Endodermal cell (in vitro differentiated cells): ENCODE measurements around the gene FLT3. TPM values are rescaled to one million over a fixed set of nuclear protein-coding genes. Genes with fewer than 3 reads are reported as not detected.

ENCODE experiments used
- DNase-seq: peaks from one replicate; pipeline ENCODE4 v3.0.0-alpha.2; 2017
- H3K27ac ChIP-seq: 2 replicates; pipeline ENCODE4 v1.5.1; 2013; ENCODE audit warnings: mild to moderate bottlenecking, low read depth, low read length, moderate library complexity
- H3K27me3 ChIP-seq: 2 replicates; pipeline ENCODE4 v1.6.1; 2013; ENCODE audit warnings: mild to moderate bottlenecking, low read length, moderate library complexity; ENCODE audit not compliant: insufficient read depth, control insufficient read depth, poor library complexity, severe bottlenecking
- H3K36me3 ChIP-seq: 2 replicates; pipeline ENCODE4 v1.7.0; 2013; ENCODE audit warnings: mild to moderate bottlenecking, low read length, moderate library complexity; ENCODE audit not compliant: control insufficient read depth, insufficient read depth
- H3K4me1 ChIP-seq: one replicate; pipeline ENCODE4 v1.7.0; 2013; ENCODE audit warnings: low read length; ENCODE audit not compliant: control insufficient read depth, insufficient read depth
- H3K4me3 ChIP-seq: 2 replicates; pipeline ENCODE4 v1.5.1; 2013; ENCODE audit warnings: mild to moderate bottlenecking, low read length, moderate library complexity
- H3K9ac ChIP-seq: 2 replicates; pipeline ENCODE4 v1.6.1; 2013; ENCODE audit warnings: mild to moderate bottlenecking, low read length, moderate library complexity; ENCODE audit not compliant: poor library complexity, severe bottlenecking; ENCODE audit errors: extremely low read depth
- H3K9me3 ChIP-seq: 2 replicates; pipeline ENCODE4 v1.6.1; 2013; ENCODE audit warnings: mild to moderate bottlenecking, low read length, moderate library complexity; ENCODE audit not compliant: control insufficient read depth
- H3K27ac Mint-ChIP-seq: 2 replicates; pipeline ENCODE4 v1.8.0; 2020; ENCODE audit warnings: mixed read lengths
- H3K27me3 Mint-ChIP-seq: 2 replicates; pipeline ENCODE4 v1.8.0; 2021; ENCODE audit warnings: mild to moderate bottlenecking, mixed read lengths; ENCODE audit not compliant: insufficient read depth
- H3K36me3 Mint-ChIP-seq: 2 replicates; pipeline ENCODE4 v1.8.0; 2020; ENCODE audit warnings: low read depth, mixed read lengths
- H3K4me1 Mint-ChIP-seq: 2 replicates; pipeline ENCODE4 v1.8.0; 2020; ENCODE audit warnings: mixed read lengths
- H3K4me3 Mint-ChIP-seq: 2 replicates; pipeline ENCODE4 v1.8.0; 2020; ENCODE audit warnings: mild to moderate bottlenecking, moderate library complexity, mixed read lengths
- H3K9me3 Mint-ChIP-seq: 2 replicates; pipeline ENCODE4 v1.8.0; 2020; ENCODE audit warnings: mild to moderate bottlenecking, mixed read lengths
- WGBS, 2 experiments: methylation state at CpG; one replicate each; pipeline versions ENCODE4 v1.1.5 to v1.1.7; 2013; ENCODE audit warnings: missing lambda C conversion rate in 2 of 2, mixed read lengths in 1 of 2; ENCODE audit not compliant: insufficient coverage in 1 of 2, insufficient read length in 1 of 2; 5-methylcytosine and 5-hydroxymethylcytosine counted together
- total RNA-seq, 2 donors: library from RNA; stranded (reverse); fragmentation: NEBNext Ultra II Directional in 1 of 2; extraction: Animal tissue kit (Norgen Biotek cat#: 25700) in 1 of 2; gene quantifications; 2 replicates in 1 of 2; 3 replicates in 1 of 2; pipeline ENCODE4 v1.2.1, GENCODE V29; 2021
- TF ChIP-seq, protein P1 (sequence below): fragments of 200-600 bp; sonication (generic); conservative IDR thresholded peaks from 2 replicates; pipeline ENCODE4 v1.5.0; 2021; ENCODE audit warnings: antibody characterized with exemption, mild to moderate bottlenecking

The FLT3 gene
- total RNA-seq, 2 donors from 2014 or later, result 0.09 to 0.13 TPM

- H3K9me3 Mint-ChIP-seq, result no peaks in the 10 kb centered on the region
- peak overlapping the region; percentile 30 for H3K4me3 Mint-ChIP-seq
- Histone ChIP-seq H3K27ac (no peak overlapping the region), H3K4me1 (peaks cover 9% of the 10 kb centered on the region), H3K9ac (no peak overlapping the region), H3K9me3 (peaks cover under 1% of the 10 kb centered on the region), H3K27me3 (peaks cover 100% of the 10 kb centered on the region), H3K4me3 (no peak overlapping the region), H3K36me3 (no peaks in the 10 kb centered on the region)
- peak; percentile 95 for DNase-seq
- H3K27ac Mint-ChIP-seq, result no peak overlapping the region
- peaks cover 26% of the 10 kb centered on the region for H3K4me1 Mint-ChIP-seq
- H3K27me3 Mint-ChIP-seq, result peaks cover 97% of the 10 kb centered on the region
- 1 to 3% methylated on average over 15 to 73 of the region's 73 CpGs for WGBS, 2 experiments
- no peaks in the 10 kb centered on the region for H3K36me3 Mint-ChIP-seq
- TF ChIP-seq, protein P1, sequence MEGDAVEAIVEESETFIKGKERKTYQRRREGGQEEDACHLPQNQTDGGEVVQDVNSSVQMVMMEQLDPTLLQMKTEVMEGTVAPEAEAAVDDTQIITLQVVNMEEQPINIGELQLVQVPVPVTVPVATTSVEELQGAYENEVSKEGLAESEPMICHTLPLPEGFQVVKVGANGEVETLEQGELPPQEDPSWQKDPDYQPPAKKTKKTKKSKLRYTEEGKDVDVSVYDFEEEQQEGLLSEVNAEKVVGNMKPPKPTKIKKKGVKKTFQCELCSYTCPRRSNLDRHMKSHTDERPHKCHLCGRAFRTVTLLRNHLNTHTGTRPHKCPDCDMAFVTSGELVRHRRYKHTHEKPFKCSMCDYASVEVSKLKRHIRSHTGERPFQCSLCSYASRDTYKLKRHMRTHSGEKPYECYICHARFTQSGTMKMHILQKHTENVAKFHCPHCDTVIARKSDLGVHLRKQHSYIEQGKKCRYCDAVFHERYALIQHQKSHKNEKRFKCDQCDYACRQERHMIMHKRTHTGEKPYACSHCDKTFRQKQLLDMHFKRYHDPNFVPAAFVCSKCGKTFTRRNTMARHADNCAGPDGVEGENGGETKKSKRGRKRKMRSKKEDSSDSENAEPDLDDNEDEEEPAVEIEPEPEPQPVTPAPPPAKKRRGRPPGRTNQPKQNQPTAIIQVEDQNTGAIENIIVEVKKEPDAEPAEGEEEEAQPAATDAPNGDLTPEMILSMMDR, result peak; percentile 81
Observed at GRCh38 chr13:27960362-27961226, 139.8 kb downstream of the FLT3 start.

DNA sequence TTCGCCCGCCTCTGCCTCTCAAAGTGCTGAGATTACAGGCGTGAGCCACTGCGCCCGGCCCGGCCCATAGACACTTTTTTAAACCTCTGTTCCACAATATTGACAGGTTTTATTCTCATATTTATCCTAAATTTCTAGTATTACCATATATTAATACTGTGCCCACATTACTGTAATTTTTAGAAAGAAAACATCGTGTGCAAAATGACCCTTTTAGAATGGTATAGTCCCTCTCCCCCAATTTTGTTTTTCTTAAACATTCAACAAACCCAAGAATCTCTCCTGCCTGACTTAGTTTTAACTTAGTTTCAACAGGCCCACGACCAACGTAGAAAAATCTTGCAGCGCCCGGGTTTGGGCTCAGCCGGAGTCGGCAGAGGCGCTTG is 140.4 kb downstream of the FLT3 start:
- no peak overlapping the region for H3K9ac ChIP-seq
- Mint-ChIP-seq H3K9me3 (no peaks in the 10 kb centered on the region), H3K4me3 (peak overlapping the region; percentile 30), H3K4me1 (peaks cover 20% of the 10 kb centered on the region), H3K27me3 (peaks cover 97% of the 10 kb centered on the region), H3K27ac (no peak overlapping the region), H3K36me3 (no peaks in the 10 kb centered on the region)
- H3K27ac ChIP-seq, result no peak overlapping the region
- 14 to 35% methylated on average over 6 to 14 of the region's 14 CpGs for WGBS, 2 experiments
- TF ChIP-seq, protein P1, result no peak
- peaks cover 100% of the 10 kb centered on the region for H3K27me3 ChIP-seq
- peaks cover 4% of the 10 kb centered on the region for H3K4me1 ChIP-seq
- no peak overlapping the region for H3K4me3 ChIP-seq
- H3K9me3 ChIP-seq, result peaks cover 6% of the 10 kb centered on the region
- no peak for DNase-seq
- no peaks in the 10 kb centered on the region for H3K36me3 ChIP-seq

DNA sequence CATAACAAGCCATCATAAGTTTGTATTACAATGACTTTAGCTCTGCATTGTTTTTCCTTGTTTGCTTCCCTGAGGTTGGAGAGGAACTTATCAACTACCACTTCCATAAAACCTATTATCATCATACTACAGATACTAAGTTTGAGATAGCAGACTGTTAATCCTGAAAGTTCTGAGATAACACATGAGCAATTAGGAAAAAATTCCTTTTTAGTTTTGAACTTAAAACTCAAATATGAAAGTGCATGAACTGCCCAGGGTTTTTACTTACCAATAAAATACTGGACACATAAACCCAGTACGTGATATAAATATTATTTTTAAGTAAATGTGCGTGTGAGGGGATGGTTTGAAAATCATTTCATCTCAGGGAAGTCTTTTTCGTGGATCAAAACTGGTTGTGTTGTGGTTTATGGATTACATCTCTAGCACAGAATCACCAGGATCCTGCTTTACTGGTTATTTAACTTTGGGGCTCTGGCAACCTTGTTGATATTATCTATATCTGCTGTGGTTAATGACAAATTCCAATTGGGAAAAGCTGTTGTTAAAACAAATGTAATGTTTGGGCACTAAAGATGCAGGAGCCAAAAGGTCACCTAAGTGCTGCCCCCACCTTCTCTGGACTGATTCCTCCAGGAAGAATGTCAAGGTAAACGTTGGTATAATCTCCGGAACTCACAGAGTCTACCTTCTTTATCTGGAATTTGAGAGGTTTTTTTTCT is 143.6 kb downstream of the FLT3 start:
- Mint-ChIP-seq H3K36me3 (no peaks in the 10 kb centered on the region), H3K4me1 (peaks cover 10% of the 10 kb centered on the region), H3K9me3 (no peaks in the 10 kb centered on the region), H3K27me3 (peaks cover 95% of the 10 kb centered on the region), H3K4me3 (no peak overlapping the region), H3K27ac (no peak overlapping the region)
- no peaks in the 10 kb centered on the region for H3K4me1 ChIP-seq
- H3K27me3 ChIP-seq, result peaks cover 100% of the 10 kb centered on the region
- H3K9me3 ChIP-seq, result peaks cover 8% of the 10 kb centered on the region
- TF ChIP-seq, protein P1, result no peak
- 25% methylated on average over 5 of the region's 5 CpGs; no CpG with 5 or more reads in 1 of the 2 experiments for WGBS, 2 experiments
- H3K36me3 ChIP-seq, result no peaks in the 10 kb centered on the region
- no peak overlapping the region for H3K9ac ChIP-seq
- DNase-seq, result no peak
- no peak overlapping the region for H3K27ac ChIP-seq
- H3K4me3 ChIP-seq, result no peak overlapping the region
